ENCODE measurements around the gene DGKG. TPM values are rescaled to one million over a fixed set of nuclear protein-coding genes. Genes with fewer than 3 reads are reported as not detected.

DGKG gene
- total RNA-seq, 1 donor from 2014 or later: not detected

DNA sequence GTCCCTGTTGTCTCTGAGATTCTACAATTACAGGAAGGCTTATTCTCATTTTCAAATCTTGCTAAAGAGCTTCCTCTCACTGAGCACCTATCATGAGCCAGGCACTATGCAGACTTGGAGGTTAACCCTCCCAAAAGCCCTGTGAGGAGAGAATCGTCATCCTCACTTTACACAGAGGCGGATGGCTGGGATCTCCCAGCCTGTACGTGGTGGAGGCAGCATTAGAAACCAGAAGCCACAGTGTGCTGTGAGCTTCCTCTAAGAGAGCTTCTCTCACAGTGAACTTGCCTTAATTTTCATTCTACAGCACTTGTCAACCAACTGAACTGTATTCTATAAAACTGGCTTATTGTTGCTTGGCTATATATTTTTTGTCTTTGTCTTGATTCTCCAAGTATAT is 6.1 kb upstream of the DGKG start:
- DNase-seq (ENCODE audit: low read depth in 2 of 2): no peak

DNA sequence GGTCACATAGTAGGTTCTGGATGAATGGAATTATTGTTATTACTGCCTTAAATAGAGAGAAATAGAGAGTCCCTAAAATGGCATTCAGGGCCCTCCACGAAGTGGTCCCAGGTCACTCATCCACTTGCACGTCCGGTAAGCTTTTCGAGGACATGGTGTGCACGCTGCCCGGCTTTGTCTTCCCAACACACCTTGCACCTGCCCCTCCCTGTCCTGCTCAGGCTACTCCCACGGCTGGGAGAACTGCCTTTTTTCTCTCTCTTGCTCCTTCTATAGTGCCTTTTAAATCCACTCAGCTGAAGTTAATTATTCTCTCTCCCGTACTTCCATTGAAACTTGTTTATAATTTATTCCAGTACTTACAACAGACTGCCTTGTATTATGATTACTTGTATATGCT is 5.6 kb upstream of the DGKG start:
- no peak for DNase-seq (ENCODE audit: low read depth in 2 of 2)

DNA sequence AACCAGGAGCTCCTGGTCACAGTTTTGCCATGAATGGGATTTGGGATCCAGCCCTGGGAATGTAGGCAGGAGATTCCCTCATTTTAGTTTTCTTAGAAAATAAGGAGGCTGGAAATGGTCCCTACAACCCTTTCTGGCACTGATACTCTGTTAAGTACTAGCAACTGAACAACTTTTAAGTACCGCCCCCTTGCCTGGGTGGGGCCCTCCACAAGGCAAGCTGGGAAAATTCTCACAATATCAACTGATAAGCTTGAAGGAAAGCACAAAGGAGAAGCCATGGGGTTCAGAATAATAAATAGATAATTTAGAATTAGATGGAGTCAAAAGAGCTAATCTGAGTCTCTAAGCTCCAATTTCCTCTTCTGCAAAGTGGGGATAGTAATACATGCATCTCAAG is 4.2 kb upstream of the DGKG start:
- no peak for DNase-seq (ENCODE audit: low read depth in 2 of 2)

DNA sequence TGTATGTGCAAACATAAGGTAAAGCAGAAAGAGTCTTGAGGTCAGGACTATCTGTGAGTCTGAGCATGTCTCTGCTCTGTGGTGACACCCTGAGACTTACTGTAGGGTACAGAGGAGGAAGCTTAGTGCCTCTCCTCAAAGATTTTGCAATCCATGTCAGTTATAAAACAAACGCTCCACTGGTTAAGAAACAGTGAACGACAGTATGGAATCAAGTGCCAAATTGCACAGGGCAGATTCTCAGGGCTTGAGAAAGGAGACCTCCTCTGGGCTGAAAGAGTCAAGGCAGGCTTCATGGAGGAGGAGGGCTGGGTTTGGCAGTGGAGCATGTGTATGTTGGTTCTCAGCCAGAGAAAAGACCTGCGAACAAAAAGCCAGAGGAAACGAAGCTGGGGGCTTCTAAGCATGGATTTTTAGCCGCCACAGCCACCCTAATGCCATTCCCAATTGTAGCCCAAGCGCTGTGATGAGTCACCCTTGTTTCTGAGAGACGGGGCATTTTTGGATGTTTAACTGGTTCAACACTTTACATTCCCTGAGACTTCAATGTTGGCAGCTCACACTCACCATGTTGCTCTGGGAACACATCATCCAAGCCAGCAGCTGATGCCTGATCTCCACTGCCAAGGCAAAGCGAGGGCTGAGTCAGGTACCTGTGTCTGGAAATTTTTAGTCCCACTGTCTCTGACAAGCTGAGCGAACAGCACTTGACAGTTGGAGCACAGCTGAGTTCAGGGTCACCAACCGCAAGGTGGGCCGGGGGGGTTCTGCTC is 3.4 kb upstream of the DGKG start:
- no peak for DNase-seq (ENCODE audit: low read depth in 2 of 2)

DNA sequence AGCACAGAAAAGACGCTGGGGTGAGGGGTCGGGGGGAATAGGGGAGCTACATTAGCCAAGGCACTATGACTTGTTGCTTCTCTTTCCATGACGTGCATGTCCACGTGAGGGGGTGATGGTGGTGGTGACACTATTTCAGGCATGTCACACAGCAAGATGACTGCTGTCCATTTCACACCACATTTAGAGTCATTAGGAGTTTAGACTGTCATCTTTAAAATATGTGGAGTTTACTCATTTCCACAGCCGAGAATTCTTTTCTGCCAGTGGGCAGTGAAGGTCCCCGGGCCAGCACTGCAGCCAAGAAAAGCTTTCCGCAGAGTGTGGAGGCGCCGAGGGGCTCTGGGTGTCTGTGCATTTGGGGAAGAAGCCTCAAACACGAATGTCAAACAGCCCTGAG is 954 bp upstream of the DGKG start:
- no peak for DNase-seq (ENCODE audit: low read depth in 2 of 2)

DNA sequence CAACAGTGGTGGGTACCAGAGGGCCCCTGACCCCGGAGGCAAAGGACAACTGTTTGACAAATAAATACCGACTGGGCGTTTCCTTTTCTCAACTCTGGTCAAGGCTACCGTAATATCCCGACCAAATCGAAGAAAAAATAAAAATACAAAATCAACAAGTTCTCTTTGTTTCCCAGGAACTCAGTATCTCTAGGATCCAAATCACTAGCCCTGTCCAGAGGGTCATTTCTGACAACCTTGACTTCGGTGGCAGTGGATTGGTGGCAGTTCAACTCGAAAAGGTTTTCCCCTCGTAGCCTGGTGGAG is 456 bp upstream of the DGKG start:
- no peak for DNase-seq (ENCODE audit: low read depth in 2 of 2)

DNA sequence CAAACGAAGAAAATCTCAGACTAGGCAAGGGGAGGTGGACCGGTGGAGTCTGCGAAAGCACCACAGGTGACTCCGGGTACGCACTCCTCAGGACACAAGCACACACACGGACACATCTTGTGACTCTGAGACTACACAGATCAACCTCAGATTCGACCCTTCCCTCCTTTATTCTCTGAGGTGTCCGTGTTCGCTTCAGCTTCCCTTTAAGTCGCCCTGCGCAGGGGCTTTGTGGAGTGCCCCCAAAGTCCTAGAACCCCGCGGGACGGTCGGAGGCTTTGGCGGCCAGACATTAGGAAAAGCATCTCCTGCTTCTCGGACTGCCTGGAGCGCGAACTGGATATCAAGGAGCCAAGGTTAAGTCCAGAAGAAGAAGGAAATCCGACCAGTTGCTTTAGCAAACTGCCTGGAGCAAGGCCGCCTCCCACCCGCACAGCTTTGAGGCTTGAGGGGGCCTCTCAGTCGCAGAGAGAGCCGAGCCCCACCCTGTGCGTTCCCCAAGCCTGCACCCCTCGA is 730 bp downstream of the DGKG start:
- DNase-seq (ENCODE audit: low read depth in 2 of 2): no peak

DNA sequence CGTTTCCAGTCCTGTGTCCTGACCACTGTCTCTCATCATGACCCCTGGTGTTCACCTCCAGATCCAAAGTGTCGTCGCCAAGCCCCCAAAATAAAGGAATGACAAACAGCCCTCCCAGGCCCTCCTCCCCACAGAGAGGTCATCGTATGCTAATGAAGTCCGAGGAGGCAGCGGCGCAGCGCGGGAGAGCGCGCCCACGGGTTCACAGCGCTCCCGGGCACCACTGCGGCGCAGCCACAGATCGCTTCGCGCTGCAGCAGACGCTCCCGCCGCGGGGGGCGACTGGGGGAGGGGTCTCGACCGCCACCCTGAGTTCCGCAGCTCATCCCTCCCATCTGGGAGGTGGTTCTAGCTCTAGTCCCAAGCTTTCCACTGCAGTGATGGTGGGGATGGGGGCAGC is 1.3 kb downstream of the DGKG start:
- DNase-seq (ENCODE audit: low read depth in 2 of 2): no peak

DNA sequence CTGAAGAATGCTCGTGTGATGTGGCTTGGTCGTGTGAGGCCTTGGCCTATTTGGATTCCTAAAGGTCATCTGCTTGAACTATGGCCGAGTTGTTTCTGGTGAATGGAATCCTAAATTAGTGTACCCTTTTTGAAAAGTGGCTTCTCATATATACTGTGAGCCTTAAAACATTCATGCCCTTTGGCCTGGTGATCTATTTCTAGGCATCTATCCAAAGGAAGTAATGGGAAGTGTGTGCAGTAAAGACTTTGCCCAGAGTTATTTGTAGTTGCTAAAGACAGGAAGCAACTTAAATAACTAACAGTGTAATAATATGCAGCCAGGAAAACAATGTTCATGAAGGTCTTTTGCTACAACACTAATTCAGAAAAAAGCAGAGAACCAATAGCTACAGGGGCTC is 3.0 kb downstream of the DGKG start:
- DNase-seq (ENCODE audit: low read depth in 2 of 2): peak; percentile 54 to 55

DNA sequence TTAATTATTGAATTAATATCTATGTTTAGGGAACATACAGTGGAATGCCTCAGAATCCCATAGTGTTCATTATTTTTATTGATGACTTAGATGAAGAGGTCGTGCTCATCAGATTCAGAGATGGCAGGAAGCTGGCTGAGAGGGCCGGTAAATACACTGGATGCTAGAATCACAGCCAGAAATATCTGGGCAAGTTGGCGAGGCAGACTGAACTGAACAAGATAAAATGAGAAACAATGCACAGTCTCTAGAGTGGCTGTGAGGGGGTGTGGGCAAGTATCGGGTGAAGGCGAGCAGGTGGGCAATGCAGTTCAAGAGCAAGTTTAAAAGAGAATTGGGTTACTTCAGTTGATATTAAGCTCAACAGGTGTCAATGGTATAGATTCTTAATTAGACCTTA is 5.9 kb downstream of the DGKG start:
- no peak for DNase-seq (ENCODE audit: low read depth in 2 of 2)

DNA sequence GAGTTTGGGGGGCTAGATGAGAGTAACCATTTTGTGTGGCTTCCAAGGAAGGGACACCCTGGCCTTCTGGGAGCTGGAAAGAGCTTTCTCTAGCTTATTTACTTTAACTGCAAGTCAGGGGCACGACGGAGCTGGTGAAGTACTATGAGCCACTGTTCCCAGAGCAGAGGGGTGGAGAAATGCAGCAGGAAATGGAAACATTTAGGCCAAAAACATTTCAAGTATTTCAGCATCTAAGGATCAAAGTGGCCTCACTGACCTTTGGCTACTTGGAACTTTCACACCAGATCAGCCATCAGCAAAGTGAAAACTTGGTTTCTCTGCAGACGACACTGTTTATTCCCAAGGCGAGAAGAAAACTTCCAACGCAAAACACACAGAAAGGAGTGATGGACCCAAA is 7.9 kb downstream of the DGKG start:
- no peak for DNase-seq (ENCODE audit: low read depth in 2 of 2)

DNA sequence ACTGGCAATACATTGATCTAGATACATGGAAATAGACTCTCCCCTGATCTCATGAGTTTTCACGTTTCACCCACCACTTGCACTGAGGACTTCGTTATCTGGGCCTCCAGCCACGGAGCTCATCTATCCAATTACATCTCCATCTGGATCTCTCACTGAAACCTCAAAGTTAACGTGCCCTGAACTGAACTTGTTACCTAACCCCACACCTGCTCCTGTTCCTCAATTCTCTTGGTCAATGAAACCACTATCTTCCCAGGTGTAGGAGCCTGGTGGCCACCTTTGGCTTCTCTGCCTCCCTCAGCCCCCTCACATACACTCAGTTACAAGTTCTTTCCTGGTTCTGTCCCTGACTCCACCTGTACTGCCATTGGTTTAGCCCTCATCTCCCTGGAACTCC is 9.7 kb downstream of the DGKG start:
- no peak for DNase-seq (ENCODE audit: low read depth in 2 of 2)

DNA sequence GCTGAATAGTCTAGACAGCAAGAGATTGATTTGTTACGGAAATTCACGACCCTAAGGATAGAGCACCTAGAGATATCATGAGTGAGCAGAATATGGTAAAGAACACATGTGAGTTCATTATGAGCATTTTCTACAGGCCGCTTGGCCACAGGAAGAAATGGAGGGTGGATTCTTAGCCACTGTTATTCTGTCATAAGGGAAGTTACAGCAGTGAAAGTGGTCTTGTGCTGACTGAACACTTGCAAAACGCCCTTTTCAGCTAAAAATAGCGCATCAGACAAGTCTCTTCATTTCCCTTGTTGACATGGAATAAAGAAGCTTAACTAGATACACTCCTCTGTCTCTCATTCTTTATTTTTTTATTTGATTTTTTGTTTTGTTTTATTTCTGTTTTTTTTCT is 19.8 kb downstream of the DGKG start:
- DNase-seq (ENCODE audit: low read depth in 2 of 2): no peak

DNA sequence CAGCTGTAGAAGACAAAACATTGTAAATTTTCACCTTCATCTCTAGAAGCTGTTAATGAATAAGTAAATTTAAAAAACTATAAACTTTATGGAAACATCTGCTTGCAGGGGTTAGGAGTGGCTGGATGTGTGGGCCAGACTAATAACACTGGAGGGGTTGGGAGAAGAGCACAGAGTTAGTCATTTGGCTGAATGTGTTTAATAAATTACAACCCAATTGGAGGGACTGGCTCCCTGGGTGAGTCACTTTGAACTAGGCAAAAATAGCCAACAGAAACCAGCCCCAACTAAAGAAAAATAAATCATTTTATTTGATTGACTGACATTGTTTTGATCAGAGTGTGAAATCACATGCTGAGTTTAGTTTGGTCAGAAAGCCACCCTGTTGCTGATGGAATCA is 21.8 kb downstream of the DGKG start:
- DNase-seq (ENCODE audit: low read depth in 2 of 2): no peak

DNA sequence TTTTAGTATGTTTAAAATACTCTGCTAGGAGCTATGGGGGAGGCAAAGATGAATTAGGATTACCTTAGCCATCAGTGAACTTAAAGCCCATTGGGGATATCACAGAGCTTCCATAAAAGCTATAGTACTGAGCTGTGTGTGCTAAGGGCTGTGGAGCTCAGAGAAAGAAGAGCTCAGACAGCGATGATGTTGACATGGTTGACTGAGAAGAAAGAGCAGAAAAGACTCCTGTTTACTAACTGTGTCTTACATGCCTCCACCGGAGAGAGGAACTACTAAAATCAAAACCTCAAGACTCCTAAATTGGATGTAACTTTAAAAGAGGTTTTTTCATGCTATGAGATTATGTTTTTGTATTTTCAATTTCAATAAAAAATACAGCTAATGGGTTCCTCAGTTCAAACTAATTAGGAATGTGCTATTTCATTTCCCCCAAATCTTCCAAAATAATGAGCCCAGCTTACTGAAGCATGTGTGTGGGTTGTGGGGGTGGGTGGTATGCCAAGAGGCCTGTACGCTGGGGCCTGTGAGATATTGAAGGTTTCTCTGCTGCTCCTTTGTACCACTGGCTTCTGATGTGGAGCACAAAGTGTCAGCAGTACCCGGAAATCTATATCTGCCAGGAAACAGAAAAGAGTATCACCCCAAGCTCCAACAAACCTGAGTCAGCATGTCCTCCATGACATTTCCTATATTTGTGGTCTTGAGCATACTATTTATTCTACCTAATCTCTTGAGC is 22.7 kb downstream of the DGKG start:
- DNase-seq (ENCODE audit: low read depth in 2 of 2): no peak

DNA sequence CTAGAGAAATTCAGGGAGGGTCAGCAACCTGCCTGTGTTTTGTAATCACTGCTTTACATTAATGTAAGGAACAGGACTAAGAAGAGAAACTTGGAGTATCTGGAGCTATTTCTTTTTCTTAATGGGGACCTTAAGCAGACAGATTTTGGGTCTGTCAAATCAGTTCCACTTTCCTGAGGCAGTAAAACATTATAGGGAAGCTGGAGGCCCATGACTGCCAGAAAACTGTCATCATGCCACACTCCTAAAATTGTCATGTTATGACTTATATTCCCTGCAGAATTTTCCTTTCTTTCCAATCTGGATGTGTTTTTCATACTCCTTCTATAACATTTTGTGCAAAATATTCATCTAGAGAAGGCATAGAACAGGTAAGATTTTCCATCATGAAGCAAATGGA is 28.8 kb downstream of the DGKG start:
- no peak for DNase-seq (ENCODE audit: low read depth in 2 of 2)

DNA sequence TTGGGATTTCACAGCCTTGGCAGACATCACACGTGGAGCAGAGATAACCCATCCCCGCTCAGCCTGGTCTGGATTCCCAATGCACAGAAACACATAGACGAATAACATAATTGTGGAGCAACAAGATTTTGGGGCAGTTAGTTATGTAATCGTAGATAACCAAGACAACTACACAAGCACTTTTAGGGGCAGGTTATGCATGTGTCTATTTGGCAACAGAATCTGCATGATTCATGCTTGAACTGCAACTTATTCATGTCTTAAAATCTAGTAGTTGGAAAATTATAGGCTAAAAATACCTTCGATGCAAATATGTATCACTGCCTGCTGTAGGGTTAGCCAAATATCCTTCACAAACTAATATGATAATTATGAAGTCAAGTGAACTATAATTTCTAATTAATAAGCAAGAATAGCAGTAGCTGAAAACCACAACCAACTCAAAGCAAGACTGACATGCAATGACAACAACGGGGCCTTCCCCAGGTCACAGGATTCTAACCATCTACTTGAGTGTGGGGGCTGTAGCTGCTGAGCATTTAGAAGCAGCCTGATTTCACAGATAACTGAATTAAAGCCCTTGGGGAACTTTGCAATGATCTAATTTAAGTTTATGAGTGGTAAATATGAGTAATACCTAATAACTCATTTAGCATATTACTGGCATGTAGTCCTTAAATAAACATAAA is 31.1 kb downstream of the DGKG start:
- DNase-seq (ENCODE audit: low read depth in 2 of 2): no peak

DNA sequence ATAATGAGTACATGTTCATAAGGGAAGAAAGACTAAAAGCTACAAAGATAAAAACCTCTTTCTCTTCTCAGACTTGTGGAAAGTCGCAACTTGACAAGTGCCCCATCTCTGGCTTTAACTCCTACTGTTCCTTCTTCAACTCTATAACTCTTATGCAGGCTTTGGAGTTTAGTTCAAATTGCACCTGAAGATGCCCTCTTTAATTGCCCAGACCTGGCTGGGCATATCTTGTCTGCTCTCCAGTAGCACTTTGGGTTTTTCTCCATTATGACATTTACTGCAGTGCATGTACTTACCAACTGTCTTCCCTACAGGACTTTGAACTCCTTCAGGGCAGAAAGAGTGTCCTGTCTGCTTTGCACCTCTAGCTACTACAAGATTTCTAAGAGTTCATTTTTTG is 32.4 kb downstream of the DGKG start:
- DNase-seq (ENCODE audit: low read depth in 2 of 2): no peak

DNA sequence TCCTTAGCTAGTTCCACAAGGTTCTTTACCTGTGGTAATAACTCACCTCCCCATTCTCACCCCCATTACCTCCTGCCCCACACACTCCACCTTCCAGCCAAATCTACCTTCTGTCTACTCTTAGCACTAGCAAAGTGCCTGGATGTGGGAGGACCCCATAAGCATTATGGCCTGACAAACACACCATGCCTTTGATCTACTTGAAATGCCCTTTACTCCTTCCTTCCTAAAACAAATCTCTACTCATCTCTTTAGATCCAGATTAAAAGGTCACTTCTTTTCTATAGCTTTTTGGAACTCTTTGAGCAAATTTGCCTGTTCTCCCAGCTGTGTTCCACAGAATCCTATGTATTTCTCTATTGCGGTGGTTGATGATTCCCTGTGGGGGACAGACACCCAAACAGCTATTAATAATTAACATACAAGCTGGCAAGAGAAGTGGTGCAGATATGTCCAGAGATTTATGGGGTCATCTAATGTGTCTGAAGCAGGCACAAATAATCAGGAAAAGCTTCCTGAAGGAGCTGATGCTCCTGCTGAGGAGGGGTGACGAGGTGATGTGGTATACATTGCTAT is 34.0 kb downstream of the DGKG start:
- DNase-seq (ENCODE audit: low read depth in 2 of 2): no peak

DNA sequence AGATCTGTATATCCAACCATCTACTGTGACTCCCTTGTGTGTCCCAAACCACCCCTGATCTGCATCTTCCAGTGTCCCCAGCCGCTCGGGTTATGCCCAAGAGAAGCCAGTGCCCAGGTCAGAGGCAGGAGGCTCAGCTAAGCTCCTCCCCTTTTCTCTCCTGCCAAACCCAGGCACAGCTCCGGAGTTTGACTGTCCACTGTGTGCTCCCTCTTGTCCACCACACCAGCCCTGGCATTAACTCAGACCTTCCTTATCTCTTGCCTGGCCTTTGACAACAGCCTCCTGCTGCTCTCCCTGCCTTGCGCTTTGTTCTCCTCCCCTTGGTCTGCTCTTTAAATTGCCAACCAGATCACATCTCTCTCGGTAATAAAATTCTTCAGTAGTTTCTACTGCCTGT is 39.3 kb downstream of the DGKG start:
- no peak for DNase-seq (ENCODE audit: low read depth in 2 of 2)

DNA sequence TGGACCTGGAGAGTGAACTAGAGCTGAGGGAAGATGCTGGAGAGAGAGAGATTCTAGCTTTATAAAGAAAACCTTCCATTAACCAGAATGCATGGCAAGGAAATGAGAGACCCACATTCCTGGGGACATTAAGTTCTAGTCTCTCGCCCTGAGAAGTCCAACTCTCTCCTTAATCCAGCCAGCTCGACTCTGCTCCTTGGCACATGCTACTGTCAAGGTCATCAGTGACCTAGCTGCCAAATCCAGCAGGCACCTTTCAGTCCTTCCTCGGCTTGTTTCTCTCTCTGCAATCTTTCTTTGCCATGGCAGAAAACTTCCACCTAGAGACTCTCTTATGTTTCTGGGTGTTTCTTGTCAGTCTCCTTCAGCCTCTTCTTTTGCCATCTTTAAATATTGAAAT is 40.3 kb downstream of the DGKG start:
- no peak for DNase-seq (ENCODE audit: low read depth in 2 of 2)

DNA sequence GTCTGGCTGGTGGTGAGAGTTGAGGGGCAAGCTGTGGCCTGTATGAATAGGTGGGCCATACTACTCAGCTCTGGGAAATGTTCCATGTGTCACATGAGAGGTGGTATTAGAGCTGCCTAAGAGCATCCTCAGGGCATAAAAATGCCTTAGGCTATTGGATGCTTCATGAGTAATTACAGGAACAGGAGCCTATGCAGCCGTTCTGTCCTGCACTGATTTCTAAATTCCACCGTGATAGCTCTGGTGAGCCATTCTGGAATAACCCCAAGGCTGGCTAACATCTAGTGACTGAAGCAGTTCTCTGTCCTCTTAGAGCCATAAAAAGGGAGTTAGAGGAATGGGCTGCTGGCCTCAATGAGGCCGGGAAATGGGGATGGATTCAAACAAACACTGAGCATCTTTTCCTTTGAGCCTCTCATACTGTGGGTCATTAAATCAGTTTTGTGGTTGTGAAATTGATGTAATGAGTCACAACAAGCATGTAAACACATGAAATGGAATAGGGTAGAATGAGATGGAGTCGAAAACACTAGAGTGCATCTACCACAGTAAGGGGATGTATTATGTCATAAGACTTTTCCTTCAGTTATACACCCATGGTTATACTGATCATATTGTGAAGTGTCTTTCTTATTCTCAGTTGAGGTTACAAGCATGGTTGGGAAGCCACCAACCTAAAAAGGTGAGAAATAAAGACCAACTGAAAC is 41.0 kb downstream of the DGKG start:
- no peak for DNase-seq (ENCODE audit: low read depth in 2 of 2)

Measured in lung microvascular endothelial cell (primary cell).